AG20443 (cell line): ENCODE data around the gene REP15.
A peak's percentile ranks its signal among the peaks of the same experiment; 100 is the strongest.
"Not testable (repeated sequence)": the region's sequence is repeated elsewhere in the genome, so short reads cannot be mapped to it uniquely, and the experiment has no call there.

Experiments
- DNase-seq: peaks from one replicate; pipeline ENCODE4 v3.0.0; 2012; ENCODE audit warnings: low spot score, mixed read lengths

The REP15 gene, protein sequence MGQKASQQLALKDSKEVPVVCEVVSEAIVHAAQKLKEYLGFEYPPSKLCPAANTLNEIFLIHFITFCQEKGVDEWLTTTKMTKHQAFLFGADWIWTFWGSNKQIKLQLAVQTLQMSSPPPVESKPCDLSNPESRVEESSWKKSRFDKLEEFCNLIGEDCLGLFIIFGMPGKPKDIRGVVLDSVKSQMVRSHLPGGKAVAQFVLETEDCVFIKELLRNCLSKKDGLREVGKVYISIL

DNA sequence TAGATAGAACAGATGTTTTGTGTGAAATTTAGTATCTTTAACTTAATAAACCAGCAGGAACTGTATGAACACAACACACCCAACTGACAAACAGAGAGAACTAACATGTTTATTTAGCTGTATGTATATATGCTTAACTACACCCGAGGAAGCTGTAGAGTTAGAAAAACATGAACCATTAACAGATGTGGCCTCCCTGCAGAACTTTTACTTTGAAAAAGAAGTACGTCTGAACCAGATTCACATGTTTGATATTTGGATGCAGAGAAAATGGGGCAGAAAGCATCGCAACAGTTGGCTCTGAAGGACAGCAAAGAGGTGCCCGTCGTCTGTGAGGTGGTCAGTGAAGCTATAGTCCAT, at the start of gene REP15:
TSS of gene REP15 (plus strand) at position 155 of the 360 bp plus-strand sequence. CDS start at position 271, 116 bp downstream.
- no peak for DNase-seq

DNA sequence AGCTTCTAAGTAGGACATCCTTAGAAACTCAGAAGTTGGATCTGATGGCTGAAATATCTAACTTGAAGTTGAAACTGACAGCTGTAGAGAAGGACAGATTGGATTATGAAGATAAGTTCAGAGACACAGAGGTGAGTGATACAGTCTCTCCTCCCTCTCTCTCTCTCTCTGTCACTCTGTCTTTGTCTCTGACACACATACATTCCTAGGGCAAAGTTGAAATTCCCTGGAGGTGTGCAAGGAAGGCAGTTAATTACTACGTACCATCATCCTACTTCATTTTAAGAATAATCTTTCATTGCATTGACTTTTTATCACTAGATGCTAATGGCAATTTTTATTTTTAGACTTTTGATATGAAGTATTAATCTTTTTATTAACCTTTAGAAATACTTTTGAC, 46.2 kb upstream of the REP15 start:
- DNase-seq = no peak

DNA sequence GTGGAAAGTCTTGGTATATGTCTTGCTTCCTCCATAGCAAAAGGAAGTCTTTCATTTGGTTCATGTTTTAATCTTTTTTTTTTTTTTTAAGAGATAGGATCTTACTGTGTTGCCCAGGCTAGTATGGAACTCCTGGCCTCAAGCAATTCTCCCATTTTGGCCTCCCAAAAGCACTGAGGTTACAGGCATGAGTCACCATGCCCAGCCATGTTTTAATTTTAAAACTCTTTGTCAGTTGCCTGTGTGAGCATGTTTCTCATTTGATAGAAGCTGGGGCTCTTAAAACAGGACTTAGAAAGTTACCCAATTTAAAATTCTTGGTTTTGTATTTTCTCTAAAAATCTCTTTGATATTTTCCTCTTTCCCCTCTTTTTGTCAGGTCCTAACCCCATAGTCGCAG, 45.0 kb upstream of the REP15 start:
- DNase-seq = no peak

DNA sequence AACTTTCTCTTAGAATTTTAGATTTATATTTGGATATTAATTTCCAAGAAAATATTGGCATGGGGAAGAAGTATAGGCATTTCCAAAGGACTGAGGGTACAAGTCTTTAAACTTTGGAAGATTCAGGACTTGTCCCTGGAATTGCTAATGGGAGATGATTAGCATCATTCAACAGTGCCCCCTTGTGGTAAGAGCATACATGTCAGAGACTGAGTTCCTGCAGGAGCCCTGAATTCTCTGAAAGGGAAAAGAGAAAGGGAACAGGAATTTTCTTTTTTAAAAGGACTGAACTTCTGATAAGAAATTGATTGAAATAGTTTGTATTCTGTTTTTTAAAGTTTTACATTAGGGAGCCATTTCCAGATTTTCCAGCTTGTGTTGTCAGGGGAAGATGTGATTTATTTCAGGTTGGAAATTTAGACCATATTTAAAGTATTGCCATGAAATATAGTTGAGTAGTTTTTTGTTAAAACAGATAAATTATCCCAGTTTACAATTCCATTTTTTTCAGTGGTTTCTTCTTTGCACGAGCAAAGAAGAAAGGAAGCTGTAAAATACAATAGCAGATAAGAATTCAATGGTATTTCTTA, 44.0 kb upstream of the REP15 start:
- peak; percentile 77 for DNase-seq

DNA sequence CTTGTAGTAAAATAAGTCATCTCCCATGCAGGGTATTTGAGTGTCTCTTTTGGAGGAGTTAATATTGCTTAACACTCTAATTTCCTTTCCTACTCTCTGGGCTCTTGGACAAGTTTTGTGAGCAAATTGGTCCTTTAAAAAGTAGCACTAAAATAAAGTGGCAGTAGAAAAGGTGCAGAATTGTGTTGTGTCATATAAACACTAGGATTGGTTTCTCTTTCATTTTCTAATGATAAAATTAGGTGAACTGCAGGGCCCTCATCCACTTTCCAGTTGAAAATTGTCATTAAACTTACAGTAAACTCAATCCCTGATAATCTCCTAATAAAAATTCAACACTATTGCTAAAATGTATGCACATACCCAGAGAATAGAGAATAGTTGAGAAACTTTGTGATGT, 42.6 kb upstream of the REP15 start:
- no peak for DNase-seq

DNA sequence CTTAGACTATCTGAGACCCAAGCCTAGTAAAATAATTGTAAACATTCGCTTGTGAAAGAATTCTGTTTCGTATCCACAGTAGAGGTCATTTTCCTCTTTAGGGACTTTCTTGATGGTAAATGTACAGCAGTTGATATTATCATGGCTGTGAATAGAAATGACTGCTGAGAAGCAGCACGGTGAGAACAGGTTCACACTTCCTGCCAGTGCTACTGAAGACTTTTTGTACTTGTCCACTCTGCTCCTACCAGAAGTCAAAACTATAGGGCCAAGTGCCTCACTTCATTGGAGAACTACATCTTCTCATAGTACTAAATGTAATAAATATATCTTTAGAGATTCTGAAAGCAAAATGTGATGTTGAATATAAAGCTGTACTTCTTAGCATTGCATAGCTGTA, 40.8 kb upstream of the REP15 start:
- not testable (repeated sequence) for DNase-seq

DNA sequence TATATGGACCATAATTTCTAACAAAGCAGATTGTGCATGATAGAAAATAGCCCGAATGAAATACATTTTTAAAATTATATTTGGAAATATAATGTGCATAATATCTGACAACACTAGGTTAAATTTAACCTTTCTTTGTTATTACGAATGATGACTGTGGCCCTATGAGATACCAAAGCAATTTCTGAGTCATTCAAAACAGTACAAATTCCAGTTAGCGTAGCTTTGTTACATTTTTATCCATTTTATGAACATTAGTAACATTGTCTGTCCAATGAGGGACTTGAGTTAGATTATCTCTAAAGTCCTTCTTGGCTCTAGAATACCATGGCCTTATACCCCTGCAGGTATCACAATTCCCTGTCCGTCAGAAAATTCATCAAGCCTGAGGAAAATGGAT, 39.0 kb upstream of the REP15 start:
- DNase-seq = no peak

DNA sequence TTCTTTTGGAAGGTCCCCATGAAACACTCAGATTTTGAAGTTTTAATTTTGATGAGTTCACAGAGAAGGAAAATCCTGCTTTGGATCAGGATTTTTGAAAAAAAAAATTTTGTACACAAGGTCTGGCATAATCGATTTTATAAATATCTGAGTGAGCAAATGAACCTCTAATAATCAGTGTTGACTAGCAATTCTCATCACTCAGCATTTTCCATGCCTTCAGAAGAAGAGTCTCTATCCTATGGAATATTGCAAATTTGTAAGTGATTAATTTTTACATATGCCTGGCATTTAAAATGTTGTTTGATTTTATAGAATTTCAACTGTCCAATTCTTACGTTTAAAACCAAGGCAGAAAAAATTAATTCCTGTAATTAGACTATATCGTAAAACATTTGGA, 30.5 kb upstream of the REP15 start:
- DNase-seq = no peak

DNA sequence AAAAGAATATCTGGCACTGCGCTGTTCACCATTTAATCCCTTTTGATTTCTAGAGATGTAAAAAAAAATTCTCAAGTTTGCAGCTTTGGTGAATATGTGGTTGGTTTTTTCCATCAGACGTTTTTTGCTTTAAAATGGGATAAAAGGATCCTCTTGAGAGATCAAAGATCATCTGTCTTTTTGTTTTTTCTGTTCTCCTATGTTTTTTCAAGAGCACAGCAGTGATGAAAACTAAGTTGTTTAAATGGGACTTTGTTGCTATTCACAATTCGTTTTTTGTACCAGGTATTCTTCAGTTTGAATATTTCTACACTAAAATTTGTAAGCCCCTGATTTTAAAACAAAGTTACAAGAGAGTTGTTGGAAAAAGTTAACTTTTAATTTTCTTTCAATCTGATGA, 29.7 kb upstream of the REP15 start:
- DNase-seq = no peak

DNA sequence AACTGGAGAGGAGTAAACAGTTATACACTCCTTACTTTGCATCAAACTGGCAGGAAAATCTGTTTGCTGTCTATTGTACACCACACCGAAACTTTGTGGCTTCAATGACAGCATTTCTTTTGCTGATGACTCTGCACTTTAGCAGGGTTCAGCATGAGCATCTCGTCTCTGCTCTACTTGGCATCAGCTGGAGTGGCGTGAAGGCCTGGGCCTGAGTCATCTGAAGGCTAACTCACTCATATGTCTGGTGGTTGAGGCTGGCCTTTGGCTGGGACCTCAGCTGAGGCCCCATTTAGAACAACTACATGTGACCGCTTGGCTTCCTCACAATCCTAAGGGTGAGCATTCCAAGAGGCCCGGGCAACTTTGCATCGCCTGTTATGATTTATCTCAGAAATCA, 28.7 kb upstream of the REP15 start:
- peak; percentile 94 for DNase-seq

DNA sequence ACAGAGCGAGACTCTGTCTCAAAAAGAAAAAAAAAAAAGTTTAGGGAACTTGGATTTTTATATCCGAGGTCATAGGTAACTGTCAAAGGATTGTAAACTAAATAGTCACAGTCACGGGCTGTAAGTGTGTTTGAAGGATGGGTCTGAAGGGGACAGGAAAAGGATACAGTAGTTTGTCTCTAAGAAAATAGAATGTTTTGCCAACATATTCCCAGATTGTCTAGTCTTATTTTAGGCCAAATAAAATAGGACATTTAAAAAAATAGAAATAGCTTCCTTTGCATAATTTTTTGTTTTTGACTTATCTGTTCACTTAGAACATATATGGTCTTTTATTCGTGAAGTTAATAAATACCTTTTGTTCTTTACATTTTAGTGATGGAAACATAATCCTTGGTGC, 24.2 kb upstream of the REP15 start:
- DNase-seq = no peak

DNA sequence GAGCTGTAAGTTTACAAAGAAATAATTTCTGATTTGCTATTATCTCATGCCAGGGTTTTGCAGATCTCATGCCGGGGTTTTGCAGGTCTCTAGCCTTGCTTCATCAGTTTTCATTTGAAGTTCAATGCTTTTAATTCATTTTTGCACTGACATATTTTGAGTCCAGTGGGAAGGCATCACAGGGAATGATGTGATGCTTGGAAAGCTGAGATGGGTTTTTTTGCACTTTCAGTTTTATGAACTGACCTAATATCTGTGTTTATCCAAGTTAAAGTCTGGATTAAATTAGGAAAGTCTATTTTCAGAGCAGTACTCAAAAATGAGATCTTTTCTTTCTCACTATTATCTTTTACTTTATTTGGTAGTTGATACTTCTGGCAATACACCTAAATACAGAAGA, 23.6 kb upstream of the REP15 start:
- no peak for DNase-seq

DNA sequence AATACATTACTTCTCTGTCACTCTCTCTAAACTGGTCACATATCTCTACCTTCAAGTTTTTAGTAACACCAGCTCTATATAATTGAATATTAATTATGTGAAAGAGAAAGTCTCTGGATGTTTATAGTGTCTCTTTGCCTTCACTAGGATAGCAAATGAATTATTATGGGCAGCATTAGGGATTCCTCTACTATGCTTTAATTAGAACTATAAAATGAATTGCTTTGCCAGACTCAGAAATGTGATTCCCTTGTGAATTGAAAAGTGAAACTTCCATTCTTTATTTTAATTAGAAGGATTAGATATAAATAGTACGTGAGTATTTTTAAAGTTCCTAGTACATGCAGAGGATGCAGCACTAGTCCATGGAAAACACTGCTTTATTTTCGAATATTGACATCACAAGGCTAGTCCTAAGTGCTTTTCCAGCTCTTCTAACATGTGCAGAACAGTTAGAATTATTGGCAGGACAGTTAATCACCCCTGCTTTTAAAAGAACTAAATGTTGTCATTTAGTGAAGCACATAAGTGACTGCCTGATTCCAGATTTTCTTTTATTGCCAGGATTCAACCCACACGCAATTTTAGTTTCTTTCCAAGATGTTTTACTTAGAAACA, 23.0 kb upstream of the REP15 start:
- DNase-seq = no peak

DNA sequence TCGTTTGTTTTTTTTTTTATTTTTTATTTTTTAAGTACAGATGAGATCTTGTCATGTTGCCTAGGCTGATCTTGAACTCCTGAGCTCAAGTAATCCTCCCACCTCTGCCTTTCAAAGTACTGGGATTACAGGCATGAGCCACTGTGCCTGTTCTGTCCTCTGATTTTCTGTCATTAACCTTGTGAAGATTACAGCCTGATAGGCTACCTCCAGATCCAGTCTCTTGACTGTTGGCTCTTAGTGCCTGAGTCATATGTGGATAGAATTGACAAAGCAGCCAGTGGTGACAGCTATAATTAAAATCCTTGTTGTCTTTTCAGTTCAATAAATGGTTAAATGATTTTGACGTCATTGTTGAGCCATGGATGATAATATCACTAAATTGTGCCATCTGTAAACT, 21.3 kb upstream of the REP15 start:
- DNase-seq = no peak

DNA sequence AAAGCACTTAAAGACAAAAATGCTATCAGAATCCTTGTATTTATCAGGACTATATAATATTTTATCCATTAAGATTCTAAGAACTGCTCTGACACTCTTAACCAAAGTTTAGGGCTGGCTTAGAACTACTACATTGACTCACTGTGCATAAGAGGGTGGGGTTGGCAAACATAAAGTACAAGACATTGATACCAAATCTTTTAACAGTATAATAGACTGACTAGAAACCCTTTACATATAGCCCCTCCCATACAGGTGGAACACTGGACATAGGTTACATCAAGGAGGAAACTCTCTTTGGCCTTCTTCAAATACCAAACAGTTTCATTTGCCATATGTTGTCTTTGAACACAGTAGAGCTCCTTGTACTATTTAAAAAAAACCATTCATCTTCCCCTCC, 15.6 kb upstream of the REP15 start:
- no peak for DNase-seq

DNA sequence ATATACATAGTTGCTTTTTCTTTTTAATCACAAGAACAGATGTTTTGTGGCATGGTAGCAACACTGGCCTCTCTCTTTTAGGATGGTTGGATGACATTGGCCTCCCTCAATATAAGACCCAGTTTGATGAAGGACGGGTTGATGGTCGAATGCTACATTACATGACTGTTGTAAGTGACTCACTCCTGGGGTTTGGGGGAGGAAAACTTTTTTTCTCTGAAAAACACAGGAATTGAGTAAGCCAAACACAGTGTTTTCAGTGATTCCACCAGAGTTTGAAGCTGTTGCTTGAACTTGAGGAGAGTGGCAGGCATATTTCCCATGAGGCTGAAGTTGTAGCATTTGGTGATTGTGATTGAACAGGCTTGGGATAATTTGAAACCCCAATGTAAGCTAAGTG, 13.7 kb upstream of the REP15 start:
- DNase-seq = no peak

DNA sequence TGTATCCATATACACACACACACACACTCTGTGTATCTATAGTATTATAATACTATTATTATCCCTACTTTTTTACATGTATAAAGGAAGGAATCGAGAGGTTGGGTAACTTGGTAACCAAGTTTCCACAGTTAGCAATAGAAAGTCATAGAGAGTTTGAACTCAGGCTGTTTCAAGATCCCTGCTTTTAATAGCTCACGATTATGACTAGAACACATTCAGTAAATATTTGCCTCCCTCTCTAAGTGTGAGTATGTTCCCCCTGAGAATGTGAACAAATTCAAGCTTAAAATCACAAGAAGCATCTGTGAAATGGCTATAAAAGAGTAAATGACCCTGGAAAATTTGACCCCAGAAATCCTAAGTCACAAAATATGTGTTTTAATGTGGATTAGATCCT, 11.0 kb upstream of the REP15 start:
- DNase-seq = no peak

DNA sequence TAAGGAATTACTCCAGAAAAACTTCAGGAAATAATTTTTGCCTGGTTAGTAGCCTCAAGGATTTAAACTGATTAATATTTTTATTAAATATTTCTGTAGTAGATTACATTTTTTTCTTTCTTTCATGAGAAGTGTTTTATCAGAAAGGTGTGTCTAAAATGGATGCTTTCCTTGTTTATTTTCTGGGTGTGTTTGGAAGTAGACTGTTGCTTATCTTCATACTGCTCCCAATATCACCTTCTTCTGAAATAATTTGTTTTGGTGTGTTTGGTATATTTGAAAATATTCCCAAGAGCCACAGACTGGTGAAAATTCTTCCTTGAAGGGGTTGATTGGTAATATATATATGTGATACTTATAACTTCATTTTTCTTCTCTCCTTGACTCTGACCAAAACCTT, 10.1 kb upstream of the REP15 start:
- DNase-seq = no peak

DNA sequence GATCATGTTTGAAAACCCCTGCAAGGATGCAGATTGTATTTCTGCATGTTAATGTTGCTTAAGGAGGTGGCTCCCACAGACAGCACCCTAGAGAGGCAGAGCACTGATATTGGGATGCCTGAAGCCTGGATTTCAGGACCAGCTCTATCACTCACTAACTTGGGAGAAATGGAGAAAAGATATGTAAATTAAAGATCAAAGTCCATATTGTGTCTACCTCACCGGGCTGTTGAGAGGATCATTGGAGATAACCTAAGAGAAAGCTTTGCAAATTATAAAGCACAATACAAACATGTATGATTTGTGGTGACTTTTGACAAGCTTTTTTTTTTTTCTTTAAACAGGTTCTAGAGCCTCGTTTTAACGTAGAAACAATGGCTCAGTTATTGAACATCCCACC, 7.6 kb upstream of the REP15 start:
- DNase-seq = no peak

DNA sequence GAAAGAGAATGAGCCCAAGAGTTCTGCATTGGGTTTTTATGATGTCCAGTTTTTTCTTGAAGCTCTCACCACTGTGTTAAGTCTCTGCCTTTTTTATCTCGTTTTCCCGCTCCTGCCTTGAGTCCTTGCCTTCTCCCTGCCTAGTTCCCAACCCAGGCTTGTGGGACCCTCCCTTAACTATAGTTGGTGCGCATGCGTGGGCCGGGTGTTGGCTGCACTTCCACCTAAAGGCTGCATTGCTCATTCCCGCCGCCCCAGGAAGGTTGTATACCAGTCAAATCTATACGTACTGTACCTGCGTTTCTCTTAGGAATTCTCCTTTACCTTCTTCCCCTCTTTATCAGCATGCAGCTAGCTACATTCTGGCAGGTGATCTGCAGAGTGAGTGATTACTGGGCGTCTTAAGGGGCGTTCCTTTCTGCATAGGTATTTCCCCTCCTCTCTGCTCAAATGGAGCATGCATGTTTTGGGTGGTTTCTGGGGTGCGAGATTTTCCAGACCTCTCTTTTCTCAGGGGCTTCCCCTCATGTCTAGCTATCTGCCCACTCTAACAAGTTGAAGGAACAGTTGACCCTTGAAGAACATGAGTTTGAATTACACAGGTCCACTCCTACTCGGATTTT, 6.6 kb upstream of the REP15 start:
- no peak for DNase-seq

DNA sequence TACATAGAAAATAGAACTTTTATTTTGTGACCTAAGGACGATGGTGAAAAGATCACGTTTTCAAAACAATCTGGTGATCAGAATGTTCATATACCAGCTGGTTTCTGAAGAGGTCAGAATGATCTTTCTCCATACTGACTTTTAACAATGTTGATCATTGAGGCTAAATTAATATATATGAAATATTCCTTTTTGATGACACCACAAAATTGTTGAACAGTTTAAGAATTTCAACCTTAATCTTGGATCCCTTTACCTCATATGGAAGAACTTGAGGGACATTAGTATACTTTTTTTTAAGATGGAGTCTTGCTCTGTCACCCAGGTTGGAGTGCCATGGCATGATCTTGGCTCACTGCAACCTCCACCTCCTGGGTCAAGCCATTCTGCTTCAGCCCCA, 2.8 kb upstream of the REP15 start:
- DNase-seq = no peak

DNA sequence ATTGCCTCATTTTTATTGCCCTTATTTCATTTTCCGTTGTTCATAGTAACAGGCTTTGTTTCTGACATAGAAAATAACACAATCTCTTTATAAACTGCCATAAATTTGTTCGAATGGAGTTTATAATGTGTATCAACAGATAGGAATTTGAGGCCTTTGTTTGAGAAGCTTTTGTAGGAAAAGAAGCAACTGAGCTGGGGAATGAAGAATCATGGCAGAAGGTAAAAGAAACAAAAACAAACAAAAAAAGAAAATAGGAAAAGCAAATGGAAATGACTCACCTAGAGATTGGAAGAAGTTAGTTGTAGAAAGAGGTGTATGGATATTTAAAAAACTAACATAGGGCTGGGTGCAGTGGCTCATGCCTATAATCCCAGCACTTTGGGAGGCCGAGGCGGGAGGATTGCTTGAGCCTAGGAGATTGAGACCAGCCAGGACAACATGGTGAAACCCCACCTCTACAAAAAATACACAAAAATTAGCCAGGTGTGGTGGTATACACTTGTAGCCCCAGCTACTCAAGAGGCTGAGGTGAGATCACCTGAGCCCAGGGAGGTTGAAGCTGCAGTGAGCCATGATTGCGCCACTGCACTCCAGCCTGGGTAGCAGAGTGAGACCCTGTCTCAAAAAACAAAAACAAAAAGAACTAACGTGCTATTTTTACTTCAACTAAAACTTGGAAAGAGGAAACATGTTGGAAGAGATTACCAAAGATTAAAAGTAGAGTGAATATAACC, 523 bp upstream of the REP15 start:
- DNase-seq = no peak
